RWPE2 (cell line): ENCODE data around the gene ENPP7.

Experiments used
- ATAC-seq: fragments of 200-7000 bp; cut with Tn5 transposase; 3 replicates; pipeline ENCODE4 v1.9.1; 2021; ENCODE audit warnings: low read depth
- DNase-seq: peaks from one replicate; pipeline ENCODE4 v3.0.0-alpha.2; 2020; ENCODE audit warnings: low spot score
- H3K27ac ChIP-seq: fragments of 450-650 bp; 2 replicates; pipeline ENCODE4 v1.5.1; 2017; ENCODE audit warnings: mild to moderate bottlenecking; ENCODE audit not compliant: poor library complexity, severe bottlenecking
- H3K27me3 ChIP-seq: fragments of 250-450 bp; sonication (Bioruptor Pico); 2 replicates; pipeline ENCODE4 v1.5.1; 2021; ENCODE audit warnings: mild to moderate bottlenecking, moderate library complexity; ENCODE audit not compliant: insufficient read depth, poor library complexity, severe bottlenecking
- H3K36me3 ChIP-seq: fragments of 250-450 bp; sonication (Bioruptor Pico); 2 replicates; pipeline ENCODE4 v1.5.1; 2020; ENCODE audit warnings: low read depth, mild to moderate bottlenecking, moderate library complexity
- H3K4me1 ChIP-seq: fragments of 250-450 bp; sonication (Bioruptor Pico); 2 replicates; pipeline ENCODE4 v1.5.1; 2021; ENCODE audit warnings: mild to moderate bottlenecking, moderate library complexity; ENCODE audit not compliant: insufficient read depth, poor library complexity, severe bottlenecking
- H3K4me3 ChIP-seq: fragments of 250-450 bp; sonication (Bioruptor Pico); 2 replicates; pipeline ENCODE4 v1.5.1; 2021; ENCODE audit warnings: mild to moderate bottlenecking, moderate library complexity; ENCODE audit not compliant: severe bottlenecking
- H3K9me3 ChIP-seq: fragments of 250-450 bp; sonication (Bioruptor Pico); 2 replicates; pipeline ENCODE4 v1.5.1; 2021; ENCODE audit warnings: mild to moderate bottlenecking, moderate library complexity; ENCODE audit not compliant: severe bottlenecking
- TF ChIP-seq, protein P1 (sequence below): fragments of 450-650 bp; IDR thresholded peaks from one replicate; pipeline ENCODE4 v1.5.1; 2017; ENCODE audit warnings: mild to moderate bottlenecking, moderate library complexity; ENCODE audit not compliant: poor library complexity, severe bottlenecking

Gene ENPP7

DNA sequence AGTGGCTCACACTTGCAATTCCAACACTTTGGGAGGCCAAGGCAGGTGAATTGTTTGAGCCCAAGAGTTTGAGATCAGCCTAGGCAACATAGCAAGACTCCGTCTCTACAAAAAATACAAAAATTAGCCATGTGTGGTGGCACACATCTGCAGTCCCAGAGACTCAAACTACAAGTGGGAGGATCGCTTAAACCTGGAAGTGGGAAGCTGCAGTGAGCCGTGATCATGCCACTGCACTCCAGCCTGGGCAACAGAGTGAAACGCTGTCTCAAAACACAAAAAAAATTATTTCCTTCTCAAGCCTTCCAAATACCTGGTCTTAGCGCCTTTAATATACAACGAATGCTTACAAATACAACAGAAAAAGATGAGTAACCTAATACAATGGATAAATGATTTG is 27.5 kb downstream of the ENPP7 start:
- TF ChIP-seq, protein P1, sequence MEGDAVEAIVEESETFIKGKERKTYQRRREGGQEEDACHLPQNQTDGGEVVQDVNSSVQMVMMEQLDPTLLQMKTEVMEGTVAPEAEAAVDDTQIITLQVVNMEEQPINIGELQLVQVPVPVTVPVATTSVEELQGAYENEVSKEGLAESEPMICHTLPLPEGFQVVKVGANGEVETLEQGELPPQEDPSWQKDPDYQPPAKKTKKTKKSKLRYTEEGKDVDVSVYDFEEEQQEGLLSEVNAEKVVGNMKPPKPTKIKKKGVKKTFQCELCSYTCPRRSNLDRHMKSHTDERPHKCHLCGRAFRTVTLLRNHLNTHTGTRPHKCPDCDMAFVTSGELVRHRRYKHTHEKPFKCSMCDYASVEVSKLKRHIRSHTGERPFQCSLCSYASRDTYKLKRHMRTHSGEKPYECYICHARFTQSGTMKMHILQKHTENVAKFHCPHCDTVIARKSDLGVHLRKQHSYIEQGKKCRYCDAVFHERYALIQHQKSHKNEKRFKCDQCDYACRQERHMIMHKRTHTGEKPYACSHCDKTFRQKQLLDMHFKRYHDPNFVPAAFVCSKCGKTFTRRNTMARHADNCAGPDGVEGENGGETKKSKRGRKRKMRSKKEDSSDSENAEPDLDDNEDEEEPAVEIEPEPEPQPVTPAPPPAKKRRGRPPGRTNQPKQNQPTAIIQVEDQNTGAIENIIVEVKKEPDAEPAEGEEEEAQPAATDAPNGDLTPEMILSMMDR, result no peak
- H3K27ac ChIP-seq, result no peak overlapping the region
- H3K27me3 ChIP-seq, result no peaks in the 10 kb centered on the region
- no peaks in the 10 kb centered on the region for H3K9me3 ChIP-seq
- DNase-seq (no peak), ATAC-seq (no peak)
- H3K4me3 ChIP-seq, result no peak overlapping the region
- H3K36me3 ChIP-seq, result no peaks in the 10 kb centered on the region
- H3K4me1 ChIP-seq, result no peaks in the 10 kb centered on the region

DNA sequence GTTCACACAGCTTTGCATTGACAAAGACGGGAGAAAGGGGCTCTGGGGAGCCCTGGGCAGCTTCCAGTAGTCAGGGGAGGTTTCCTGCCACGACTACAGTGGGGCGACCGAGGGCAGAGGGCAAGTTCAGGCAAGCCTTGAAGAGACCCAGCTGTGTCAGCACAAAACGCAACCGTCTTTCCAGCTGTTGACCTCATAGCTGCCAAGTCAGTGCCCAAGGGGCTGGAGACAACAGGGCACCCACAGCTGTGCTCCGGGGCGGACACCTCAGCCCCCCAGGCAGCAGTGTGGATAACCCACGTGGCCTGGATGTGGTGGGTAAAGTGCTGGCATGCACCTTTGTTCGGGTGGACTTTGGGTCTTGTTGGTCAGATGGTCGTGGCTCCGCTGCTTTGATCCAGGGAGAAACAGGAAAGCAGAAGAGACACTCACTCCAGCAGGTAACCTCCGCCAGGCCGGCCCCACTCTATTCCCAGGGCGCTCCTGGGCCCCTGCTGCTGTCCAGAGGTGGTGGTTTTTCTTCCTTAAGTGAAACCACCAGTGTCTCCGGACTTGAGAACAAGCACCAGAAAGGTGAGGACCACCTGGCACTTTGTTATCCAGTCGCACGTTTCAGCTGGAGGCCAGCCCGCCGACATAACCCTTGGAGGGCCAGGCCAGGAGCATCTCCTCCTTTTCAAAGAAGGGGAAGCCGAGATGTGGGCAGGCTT is 29.6 kb downstream of the ENPP7 start:
- H3K9me3 ChIP-seq, result no peaks in the 10 kb centered on the region
- H3K27me3 ChIP-seq, result no peaks in the 10 kb centered on the region
- DNase-seq, result no peak
- H3K36me3 ChIP-seq, result no peaks in the 10 kb centered on the region
- no peaks in the 10 kb centered on the region for H3K4me1 ChIP-seq
- H3K27ac ChIP-seq, result no peak overlapping the region
- TF ChIP-seq, protein P1, result no peak
- H3K4me3 ChIP-seq, result no peak overlapping the region
- peak; percentile 48; the same call in 2 of the 3 replicates for ATAC-seq

DNA sequence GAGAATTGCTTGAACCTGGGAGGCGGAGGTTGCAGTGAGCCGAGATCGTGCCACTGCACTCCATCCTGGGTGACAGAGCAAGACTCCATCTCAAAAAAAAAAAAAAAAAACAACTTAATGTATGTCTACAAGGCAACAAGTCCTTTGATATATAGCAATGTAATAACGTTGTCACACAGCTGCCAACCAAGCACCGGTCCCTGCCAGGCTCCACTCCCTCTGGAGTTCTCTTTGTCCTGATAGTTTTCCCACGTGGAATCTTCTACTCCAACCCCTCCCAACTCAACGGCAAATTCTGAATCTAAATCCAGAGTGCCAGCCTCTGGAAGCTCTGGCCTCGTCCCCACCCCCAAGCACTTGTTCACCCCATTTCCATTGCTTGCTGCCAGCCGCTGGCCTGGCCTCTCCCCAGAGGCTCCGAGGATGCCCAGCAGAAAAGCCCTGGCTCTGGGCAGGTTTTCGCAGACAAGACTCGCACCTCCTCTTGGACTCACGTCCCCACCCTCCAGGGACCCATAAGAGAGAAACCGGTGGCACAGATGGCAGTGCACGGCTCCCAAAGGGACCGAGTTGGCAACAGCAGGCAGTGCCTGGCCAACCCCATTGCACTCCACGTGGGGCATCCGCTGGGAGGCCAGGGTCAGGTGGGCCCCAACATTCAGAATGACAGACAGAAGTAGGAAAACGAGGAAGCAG is 31.3 kb downstream of the ENPP7 start:
- Histone ChIP-seq H3K4me3 (no peak overlapping the region), H3K27ac (no peak overlapping the region), H3K9me3 (no peaks in the 10 kb centered on the region), H3K27me3 (no peaks in the 10 kb centered on the region), H3K36me3 (no peaks in the 10 kb centered on the region), H3K4me1 (no peaks in the 10 kb centered on the region)
- DNase-seq, result no peak
- ATAC-seq, result no peak
- TF ChIP-seq, protein P1, result no peak

DNA sequence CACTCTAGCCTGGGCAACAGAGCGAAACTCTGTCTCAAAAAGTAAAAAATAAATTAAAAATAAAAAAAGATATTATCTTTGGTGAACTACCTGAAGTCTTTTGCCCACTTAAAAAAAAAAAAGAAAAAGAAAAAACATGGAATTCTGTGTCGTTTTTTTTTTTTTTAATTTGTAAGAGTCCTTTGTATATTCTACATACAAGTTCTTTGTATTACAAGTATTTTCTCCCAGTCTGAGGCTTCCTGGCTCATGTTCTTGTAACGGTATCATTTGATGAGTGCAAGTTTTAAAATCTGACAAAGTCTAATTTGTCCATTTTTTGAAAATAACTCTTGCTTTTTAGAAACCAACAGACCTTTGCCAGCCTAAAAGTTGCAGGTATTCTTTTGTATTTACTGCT is 35.0 kb downstream of the ENPP7 start:
- DNase-seq, result no peak
- ATAC-seq, result no peak
- no peaks in the 10 kb centered on the region for H3K9me3 ChIP-seq
- no peak overlapping the region for H3K4me3 ChIP-seq
- H3K36me3 ChIP-seq, result no peaks in the 10 kb centered on the region
- no peaks in the 10 kb centered on the region for H3K27me3 ChIP-seq
- TF ChIP-seq, protein P1, result no peak
- H3K4me1 ChIP-seq, result no peaks in the 10 kb centered on the region
- no peak overlapping the region for H3K27ac ChIP-seq
